ENCODE measurements around the gene PCAT7. TPM values are rescaled to one million over a fixed set of nuclear protein-coding genes. Genes with fewer than 3 reads are reported as not detected.

The PCAT7 gene
- polyA plus RNA-seq, 1 donor from 2014 or later, result 7.7 TPM

Small RNAs within 50 kb of the gene (small RNA-seq; reads per million reads assigned to genes)
- gene RNU6-669P, result 0 reads per million in 3 experiments

Other genes starting within 250 kb of the PCAT7 start
- gene NUTM2F, start 226.4 kb upstream of the PCAT7 start, polyA plus RNA-seq, result 0.68 and 1.5 TPM in 2 replicates
- not detected in 2 replicates for gene FBP2, start 38.7 kb downstream of the PCAT7 start, polyA plus RNA-seq
- 0.94 TPM in 1 of 2 replicates, not detected in the other for gene FBP1, start 84.4 kb downstream of the PCAT7 start, polyA plus RNA-seq
- gene AOPEP, start 171.6 kb downstream of the PCAT7 start, polyA plus RNA-seq, result 3.6 and 10.0 TPM in 2 replicates

All from neural cell (in vitro differentiated cells).